Naive thymus-derived CD4-positive, alpha-beta T cell (primary cell): Measurements from ENCODE around the gene SLC30A5. TPM values are rescaled to one million over a fixed set of nuclear protein-coding genes. Genes with fewer than 3 reads are reported as not detected.
"Not testable (repeated sequence)": the region's sequence is repeated elsewhere in the genome, so short reads cannot be mapped to it uniquely, and the experiment has no call there.

Experiments
- ATAC-seq: fragments of 150-1000 bp; cut with Tn5 transposase; 2 replicates; pipeline ENCODE4 v1.10.0; 2021; ENCODE audit warnings: mild to moderate bottlenecking, moderate library complexity
- CTCF ChIA-PET: fragments of 350-600 bp; sonication (Branson Sonifier 250); formaldehyde crosslinking; loops from one replicate; lab custom pipeline; 2021; ENCODE audit warnings: antibody characterized with exemption; lab: Charles Lee
- POLR2A ChIA-PET: fragments of 350-600 bp; sonication (Branson Sonifier 250); formaldehyde crosslinking; loops from one replicate; lab custom pipeline; 2021; ENCODE audit warnings: antibody characterized with exemption, inconsistent platforms; lab: Charles Lee
- DNase-seq, 9 donors: peaks; one replicate each; pipeline versions ENCODE4 v3.0.0 to v3.0.0-alpha.2; 2020 to 2022; ENCODE audit warnings: mixed read lengths in 1 of 9
- H3K27ac ChIP-seq: one replicate; pipeline ENCODE4 v1.7.0; 2013; ENCODE audit warnings: mild to moderate bottlenecking, low read depth, low read length, moderate library complexity
- H3K27me3 ChIP-seq, 2 donors: one replicate each; pipeline ENCODE4 v1.7.0; 2013; ENCODE audit warnings: low read length in 2 of 2, mild to moderate bottlenecking in 2 of 2, moderate library complexity in 2 of 2; ENCODE audit not compliant: control insufficient read depth in 2 of 2, insufficient read depth in 2 of 2
- H3K36me3 ChIP-seq, 3 experiments: 1 replicate in 2 of 3; 2 replicates in 1 of 3; pipeline ENCODE4 v1.7.0; 2013; ENCODE audit warnings: low read length in 3 of 3, mild to moderate bottlenecking in 3 of 3, moderate library complexity in 1 of 3; ENCODE audit not compliant: insufficient read depth in 3 of 3, control insufficient read depth in 2 of 3
- H3K4me1 ChIP-seq, 2 donors: one replicate each; pipeline ENCODE4 v1.7.0; 2013; ENCODE audit warnings: low read length in 2 of 2, mild to moderate bottlenecking in 2 of 2, moderate library complexity in 1 of 2; ENCODE audit not compliant: control insufficient read depth in 2 of 2, insufficient read depth in 2 of 2
- H3K4me3 ChIP-seq: 2 replicates; pipeline ENCODE4 v1.7.0; 2013; ENCODE audit warnings: mild to moderate bottlenecking, low read length
- H3K9me3 ChIP-seq, 3 experiments: 1 replicate in 2 of 3; 2 replicates in 1 of 3; pipeline ENCODE4 v1.7.0; 2013; ENCODE audit warnings: low read length in 3 of 3; ENCODE audit not compliant: control insufficient read depth in 2 of 3
- H3K27ac Mint-ChIP-seq, 9 donors: one replicate each; pipeline ENCODE4 v1.8.0; 2020 to 2022; ENCODE audit warnings: mixed read lengths in 9 of 9, mild to moderate bottlenecking in 8 of 9, moderate library complexity in 5 of 9, inconsistent platforms in 2 of 9
- H3K27me3 Mint-ChIP-seq, 5 donors: one replicate each; pipeline ENCODE4 v1.8.0; 2021 to 2022; ENCODE audit warnings: mixed read lengths in 5 of 5, mild to moderate bottlenecking in 1 of 5
- H3K36me3 Mint-ChIP-seq, 5 donors: one replicate each; pipeline ENCODE4 v1.8.0; 2020 to 2022; ENCODE audit warnings: mixed read lengths in 5 of 5, mild to moderate bottlenecking in 3 of 5, inconsistent platforms in 1 of 5
- H3K4me1 Mint-ChIP-seq, 7 donors: one replicate each; pipeline ENCODE4 v1.8.0; 2020 to 2022; ENCODE audit warnings: mixed read lengths in 7 of 7, mild to moderate bottlenecking in 3 of 7, inconsistent platforms in 1 of 7
- H3K4me3 Mint-ChIP-seq, 10 donors: one replicate each; pipeline ENCODE4 v1.8.0; 2020 to 2022; ENCODE audit warnings: mild to moderate bottlenecking in 10 of 10, mixed read lengths in 10 of 10, moderate library complexity in 6 of 10, inconsistent platforms in 2 of 10
- H3K9me3 Mint-ChIP-seq, 11 donors: one replicate each; pipeline ENCODE4 v1.8.0; 2020 to 2022; ENCODE audit warnings: mixed read lengths in 11 of 11, mild to moderate bottlenecking in 4 of 11, inconsistent platforms in 1 of 11, moderate library complexity in 1 of 11
- intact Hi-C, 2 donors: fragments of 100-400 bp; cut with micrococcal nuclease; formaldehyde crosslinking; loops; one replicate each; pipeline ENCODE4 v1.15.1; 2023
- polyA plus RNA-seq, 2 donors: library from polyadenylated mRNA; unstranded; fragments of 300-500 nt; fragmentation: Illumina TruSeq; gene quantifications; one replicate each; pipeline ENCODE4 v1.2.3, GENCODE V29; 2021
- total RNA-seq, 6 experiments: library from RNA in 5 of 6; stranded (reverse) in 5 of 6; gene quantifications; 1 replicate in 5 of 6; 2 replicates in 1 of 6; pipeline ENCODE4 v1.2.3 and lab custom pipeline; 2021 to 2026

The SLC30A5 gene
- total and polyA plus RNA-seq, 7 experiments from 2014 or later: 15.9 to 46.5 (median 32.1) TPM

- peak overlapping the region; percentile 21 for H3K27ac ChIP-seq
- POLR2A ChIA-PET: interaction anchor here (0.8 to 1.5 kb wide), 7 partner anchors 49 to 277 kb away, joined by 3 to 8 read pairs (median 5); partner anchors contain the start of genes CCDC125 and RAD17
- H3K9me3 Mint-ChIP-seq: peaks cover 0 to 2% (median 0%) of the 10 kb centered on the region in 11 donors
- H3K27ac Mint-ChIP-seq: peak overlapping the region in 3 of 9 donors; percentile 93 to 98 (median 93)
- H3K4me1 Mint-ChIP-seq: peaks cover 17 to 40% (median 31%) of the 10 kb centered on the region in 7 donors
- peaks cover 9 to 17% of the 10 kb centered on the region in 2 donors for H3K4me1 ChIP-seq
- H3K4me3 ChIP-seq: no peak overlapping the region
- no peaks in the 10 kb centered on the region for H3K27me3 ChIP-seq
- no peaks in the 10 kb centered on the region for H3K9me3 ChIP-seq
- ATAC-seq: no peak
- H3K36me3 ChIP-seq: peaks cover 0 to 10% (median 0%) of the 10 kb centered on the region in 3 experiments
- peaks cover 0 to 13% (median 5%) of the 10 kb centered on the region in 5 donors for H3K36me3 Mint-ChIP-seq
- DNase-seq: no peak
- intact Hi-C loops: loop anchor here (1.0 to 10.0 kb wide), 12 partner anchors 50 to 1888 kb away; partner anchors contain the start of genes AK6 (in 2 of the 2), CCNB1 (in 2 of the 2), CDK7 (in 2 of the 2) and CENPH (in 2 of the 2)
- no peaks in the 10 kb centered on the region for H3K27me3 Mint-ChIP-seq
- H3K4me3 Mint-ChIP-seq: peak overlapping the region in 2 of 10 donors; percentile 89 to 92
- CTCF ChIA-PET: interaction anchor here (0.5 to 1.4 kb wide), 8 partner anchors 9 to 315 kb away, joined by 3 to 25 read pairs (median 4); partner anchors contain the start of genes CCDC125 and CCNB1
Observed at GRCh38 chr5:69092969-69093368, 845 bp upstream of the SLC30A5 start.

GRCh38 chr5:69099302-69099701 is 5.5 kb downstream of the SLC30A5 start:
- H3K9me3 ChIP-seq: no peaks in the 10 kb centered on the region
- peaks cover 9 to 14% of the 10 kb centered on the region in 2 donors for H3K4me1 ChIP-seq
- peaks cover 5 to 27% (median 8%) of the 10 kb centered on the region in 3 experiments for H3K36me3 ChIP-seq
- no peaks in the 10 kb centered on the region for H3K9me3 Mint-ChIP-seq
- H3K27me3 ChIP-seq: no peaks in the 10 kb centered on the region
- POLR2A ChIA-PET: no interaction called here
- no peaks in the 10 kb centered on the region for H3K27me3 Mint-ChIP-seq
- H3K27ac Mint-ChIP-seq: peak overlapping the region in 3 of 9 donors; percentile 11 to 66 (median 17)
- H3K4me3 ChIP-seq: no peak overlapping the region
- intact Hi-C loops: loop anchor here in 1 of 2 donors (10.0 kb wide), 1 partner anchor 1895 kb away; no protein-coding TSS in a partner anchor
- H3K36me3 Mint-ChIP-seq: peaks cover 4 to 27% (median 14%) of the 10 kb centered on the region in 5 donors
- no peak overlapping the region for H3K27ac ChIP-seq
- H3K4me1 Mint-ChIP-seq: peaks cover 17 to 56% (median 43%) of the 10 kb centered on the region in 7 donors
- CTCF ChIA-PET: no interaction called here
- ATAC-seq (no peak), DNase-seq (no peak)
- H3K4me3 Mint-ChIP-seq: peak overlapping the region in 1 of 10 donors; percentile 16

GRCh38 chr5:69103521-69103920 is 9.7 kb downstream of the SLC30A5 start:
- no peak overlapping the region for H3K27ac ChIP-seq
- Mint-ChIP-seq H3K27me3 (no peaks in the 10 kb centered on the region), H3K4me3 (no peak overlapping the region), H3K27ac (no peak overlapping the region), H3K4me1 (peaks cover 0 to 25% (median 13%) of the 10 kb centered on the region in 7 donors), H3K36me3 (peaks cover 0 to 34% (median 17%) of the 10 kb centered on the region in 5 donors), H3K9me3 (no peaks in the 10 kb centered on the region)
- no peaks in the 10 kb centered on the region for H3K9me3 ChIP-seq
- H3K4me3 ChIP-seq: no peak overlapping the region
- H3K27me3 ChIP-seq: no peaks in the 10 kb centered on the region
- ChIA-PET POLR2A (interaction anchor here (0.6 kb wide), 1 partner anchor 172 kb away, joined by 3 read pairs; no protein-coding TSS in a partner anchor), CTCF (no interaction called here)
- no peaks in the 10 kb centered on the region for H3K4me1 ChIP-seq
- H3K36me3 ChIP-seq: peaks cover 1 to 54% (median 19%) of the 10 kb centered on the region in 3 experiments
- DNase-seq (no peak), ATAC-seq (no peak)
- intact Hi-C loops: no loop called here

DNA sequence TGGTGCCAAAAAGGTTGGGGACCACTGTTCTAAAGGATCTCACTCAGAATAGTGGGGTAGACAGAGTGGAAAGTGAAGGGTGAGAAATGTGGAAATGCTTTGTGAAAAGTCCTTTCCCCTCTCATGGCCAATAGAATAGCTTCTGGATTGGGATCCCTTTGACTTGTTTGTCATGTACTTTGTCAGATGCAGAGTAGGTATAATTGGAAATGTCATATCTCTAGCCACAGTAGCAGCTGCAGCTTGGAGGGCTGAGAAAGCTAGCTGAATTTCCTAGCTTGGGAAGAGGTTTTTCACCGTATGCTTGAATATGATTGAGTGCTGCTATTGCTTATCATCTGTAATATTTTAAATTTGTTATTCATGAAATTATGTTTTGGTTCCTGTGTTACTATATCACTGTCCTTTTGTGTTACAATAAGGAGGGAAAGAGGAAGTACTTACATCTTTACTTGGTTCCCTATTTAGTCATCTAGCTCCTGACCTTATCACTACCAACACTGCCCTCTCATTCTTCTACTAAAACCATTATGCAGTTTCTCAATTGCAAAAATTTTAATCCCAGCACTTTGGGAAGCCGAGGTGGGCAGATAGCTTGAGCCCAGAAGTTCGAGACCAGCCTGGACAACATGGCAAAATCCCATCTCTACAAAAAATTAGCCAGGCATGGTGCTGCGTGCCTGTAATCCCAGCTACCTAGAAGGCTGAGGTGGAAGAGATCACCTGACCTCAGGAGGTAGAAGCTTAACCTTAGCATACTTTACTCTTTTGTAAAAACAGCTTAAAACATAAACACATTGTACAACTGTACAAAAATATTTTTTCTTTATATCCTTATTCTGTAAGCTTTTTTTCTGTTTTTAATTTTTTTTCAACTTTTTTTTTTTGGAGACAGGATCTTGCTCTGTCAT is 12.4 kb downstream of the SLC30A5 start:
- H3K27me3 Mint-ChIP-seq: no peaks in the 10 kb centered on the region
- Histone ChIP-seq H3K27me3 (no peaks in the 10 kb centered on the region), H3K4me3 (no peak overlapping the region), H3K4me1 (no peaks in the 10 kb centered on the region), H3K27ac (no peak overlapping the region), H3K36me3 (peaks cover 7 to 60% (median 20%) of the 10 kb centered on the region in 3 experiments), H3K9me3 (no peaks in the 10 kb centered on the region)
- H3K9me3 Mint-ChIP-seq: no peaks in the 10 kb centered on the region
- no peak for DNase-seq
- H3K4me1 Mint-ChIP-seq: peaks cover 0 to 9% (median 0%) of the 10 kb centered on the region in 7 donors
- intact Hi-C loops: no loop called here
- ChIA-PET CTCF (interaction anchor here (1.1 to 1.7 kb wide), 2 partner anchors 12 to 16 kb away, joined by 3 to 4 read pairs; partner anchors contain the start of gene SLC30A5), POLR2A (no interaction called here)
- H3K27ac Mint-ChIP-seq: peak overlapping the region in 2 of 9 donors; percentile 43 to 53
- H3K4me3 Mint-ChIP-seq: no peak overlapping the region
- peak; percentile 71 for ATAC-seq
- peaks cover 0 to 41% (median 26%) of the 10 kb centered on the region in 5 donors for H3K36me3 Mint-ChIP-seq

- POLR2A ChIA-PET, ATAC-seq, H3K9me3 Mint-ChIP-seq, H3K4me3 Mint-ChIP-seq, H3K27me3 Mint-ChIP-seq, H3K4me1 Mint-ChIP-seq, H3K9me3 ChIP-seq, intact Hi-C loops, H3K27ac Mint-ChIP-seq, DNase-seq, H3K27ac ChIP-seq, H3K4me3 ChIP-seq, H3K27me3 ChIP-seq, H3K4me1 ChIP-seq: not testable (repeated sequence)
- H3K36me3 Mint-ChIP-seq: peaks cover 0 to 42% (median 26%) of the 10 kb centered on the region in 5 donors
- CTCF ChIA-PET: interaction anchor here (0.6 kb wide), 1 partner anchor 302 kb away, joined by 4 read pairs; no protein-coding TSS in a partner anchor
- H3K36me3 ChIP-seq: peaks cover 9 to 67% (median 20%) of the 10 kb centered on the region in 3 experiments
Observed at GRCh38 chr5:69108367-69108766, 14.6 kb downstream of the SLC30A5 start.

DNA sequence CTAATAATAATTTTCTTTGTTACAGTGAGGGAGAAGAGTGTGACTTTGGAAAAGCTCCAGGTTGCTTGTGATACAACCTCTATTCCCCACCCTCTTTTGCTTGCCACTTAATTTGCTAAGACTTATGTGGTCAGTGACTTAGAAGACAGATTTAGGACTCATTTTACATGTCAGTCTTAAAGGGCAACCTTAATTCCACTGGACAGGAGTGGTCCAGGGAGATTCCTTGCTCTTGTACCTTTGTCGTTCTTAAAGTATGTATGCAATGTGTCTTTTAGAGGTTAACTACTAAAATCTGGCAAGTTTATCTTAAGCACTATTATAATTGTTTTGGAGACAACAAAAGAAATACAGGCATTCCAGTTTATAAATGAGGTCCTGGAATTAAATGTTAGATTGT is 20.0 kb downstream of the SLC30A5 start:
- H3K27ac Mint-ChIP-seq: no peak overlapping the region
- H3K27ac ChIP-seq: no peak overlapping the region
- ChIA-PET POLR2A (no interaction called here), CTCF (no interaction called here)
- H3K27me3 ChIP-seq: no peaks in the 10 kb centered on the region
- ATAC-seq (no peak), DNase-seq (no peak)
- no peaks in the 10 kb centered on the region for H3K27me3 Mint-ChIP-seq
- H3K4me3 ChIP-seq: no peak overlapping the region
- no peak overlapping the region for H3K4me3 Mint-ChIP-seq
- no peaks in the 10 kb centered on the region for H3K9me3 Mint-ChIP-seq
- H3K4me1 Mint-ChIP-seq: peaks cover 0 to 4% (median 0%) of the 10 kb centered on the region in 7 donors
- intact Hi-C loops: no loop called here
- H3K4me1 ChIP-seq: no peaks in the 10 kb centered on the region
- no peaks in the 10 kb centered on the region for H3K9me3 ChIP-seq
- peaks cover 6 to 49% (median 20%) of the 10 kb centered on the region in 3 experiments for H3K36me3 ChIP-seq
- H3K36me3 Mint-ChIP-seq: peaks cover 0 to 45% (median 22%) of the 10 kb centered on the region in 5 donors
